Dendritic cell treated with granulocyte-macrophage colony-stimulating factor and Interleukin-4, amounts not matched to agents 40 ng/mL and 50 ng/mL, for 4 days (primary cell): Measurements from ENCODE around the gene EVA1A.

Experiments
- H3K27ac Mint-ChIP-seq: one replicate; pipeline ENCODE4 v1.8.0; 2022; ENCODE audit warnings: mild to moderate bottlenecking, mixed read lengths
- H3K27me3 Mint-ChIP-seq: one replicate; pipeline ENCODE4 v1.8.0; 2022; ENCODE audit warnings: mild to moderate bottlenecking, mixed read lengths
- H3K36me3 Mint-ChIP-seq: one replicate; pipeline ENCODE4 v1.8.0; 2022; ENCODE audit warnings: low read depth, mixed read lengths
- H3K4me1 Mint-ChIP-seq: one replicate; pipeline ENCODE4 v1.8.0; 2022; ENCODE audit warnings: low read depth, mixed read lengths
- H3K4me3 Mint-ChIP-seq: one replicate; pipeline ENCODE4 v1.8.0; 2022; ENCODE audit warnings: mild to moderate bottlenecking, moderate library complexity, mixed read lengths
- H3K9me3 Mint-ChIP-seq: one replicate; pipeline ENCODE4 v1.8.0; 2022; ENCODE audit warnings: mixed read lengths
- intact Hi-C: fragments of 100-400 bp; cut with micrococcal nuclease; formaldehyde crosslinking; loops from one replicate; pipeline ENCODE4 v1.15.0; 2022

Gene EVA1A

GRCh38 chr2:75577280-75577679, 16.5 kb upstream of the EVA1A start:
- no peak overlapping the region for H3K4me3 Mint-ChIP-seq

GRCh38 chr2:75574106-75574505, 13.4 kb upstream of the EVA1A start:
- H3K36me3 Mint-ChIP-seq = no peaks in the 10 kb centered on the region
- no peaks in the 10 kb centered on the region for H3K4me1 Mint-ChIP-seq
- H3K9me3 Mint-ChIP-seq = no peaks in the 10 kb centered on the region
- H3K4me3 Mint-ChIP-seq = no peak overlapping the region
- no peak overlapping the region for H3K27ac Mint-ChIP-seq
- intact Hi-C loops = no loop called here
- peaks cover 1% of the 10 kb centered on the region for H3K27me3 Mint-ChIP-seq

More at GRCh38 chr2:75577280-75577679, 16.5 kb upstream of the EVA1A start:
- no peaks in the 10 kb centered on the region for H3K9me3 Mint-ChIP-seq
- H3K27ac Mint-ChIP-seq = no peak overlapping the region
- H3K27me3 Mint-ChIP-seq = peaks cover 3% of the 10 kb centered on the region
- H3K36me3 Mint-ChIP-seq = no peaks in the 10 kb centered on the region
- intact Hi-C loops = no loop called here
- H3K4me1 Mint-ChIP-seq = no peaks in the 10 kb centered on the region

GRCh38 chr2:75573145-75573878, 12.6 kb upstream of the EVA1A start:
- H3K4me3 Mint-ChIP-seq = no peak overlapping the region
- H3K4me1 Mint-ChIP-seq = no peaks in the 10 kb centered on the region
- intact Hi-C loops = no loop called here
- no peaks in the 10 kb centered on the region for H3K36me3 Mint-ChIP-seq
- H3K27ac Mint-ChIP-seq = no peak overlapping the region
- no peaks in the 10 kb centered on the region for H3K9me3 Mint-ChIP-seq
- H3K27me3 Mint-ChIP-seq = peaks cover 1% of the 10 kb centered on the region

- no peaks in the 10 kb centered on the region for H3K36me3 Mint-ChIP-seq
- H3K4me3 Mint-ChIP-seq = no peak overlapping the region
- H3K27me3 Mint-ChIP-seq = peaks cover 1% of the 10 kb centered on the region
- intact Hi-C loops = no loop called here
- H3K27ac Mint-ChIP-seq = no peak overlapping the region
- H3K4me1 Mint-ChIP-seq = no peaks in the 10 kb centered on the region
- no peaks in the 10 kb centered on the region for H3K9me3 Mint-ChIP-seq
Observed at GRCh38 chr2:75571730-75572430, 11.1 kb upstream of the EVA1A start.

- H3K4me1 Mint-ChIP-seq = no peaks in the 10 kb centered on the region
- H3K36me3 Mint-ChIP-seq = no peaks in the 10 kb centered on the region
- H3K9me3 Mint-ChIP-seq = no peaks in the 10 kb centered on the region
- H3K27ac Mint-ChIP-seq = no peak overlapping the region
- peaks cover 2% of the 10 kb centered on the region for H3K27me3 Mint-ChIP-seq
- intact Hi-C loops = no loop called here
- H3K4me3 Mint-ChIP-seq = no peak overlapping the region
Observed at GRCh38 chr2:75570948-75571729, 10.4 kb upstream of the EVA1A start.

- no peaks in the 10 kb centered on the region for H3K4me1 Mint-ChIP-seq
- no peak overlapping the region for H3K4me3 Mint-ChIP-seq
- peaks cover 2% of the 10 kb centered on the region for H3K27me3 Mint-ChIP-seq
- H3K36me3 Mint-ChIP-seq = no peaks in the 10 kb centered on the region
- H3K9me3 Mint-ChIP-seq = no peaks in the 10 kb centered on the region
- H3K27ac Mint-ChIP-seq = no peak overlapping the region
- intact Hi-C loops = no loop called here
Observed at GRCh38 chr2:75570024-75570947, 9.5 kb upstream of the EVA1A start.

GRCh38 chr2:75569546-75569945, 8.8 kb upstream of the EVA1A start:
- no peaks in the 10 kb centered on the region for H3K9me3 Mint-ChIP-seq
- H3K36me3 Mint-ChIP-seq = no peaks in the 10 kb centered on the region
- H3K27me3 Mint-ChIP-seq = peaks cover 2% of the 10 kb centered on the region
- H3K4me1 Mint-ChIP-seq = no peaks in the 10 kb centered on the region
- intact Hi-C loops = no loop called here
- H3K27ac Mint-ChIP-seq = no peak overlapping the region
- no peak overlapping the region for H3K4me3 Mint-ChIP-seq

- H3K27ac Mint-ChIP-seq = no peak overlapping the region
- H3K4me1 Mint-ChIP-seq = no peaks in the 10 kb centered on the region
- H3K27me3 Mint-ChIP-seq = peaks cover 4% of the 10 kb centered on the region
- no peaks in the 10 kb centered on the region for H3K9me3 Mint-ChIP-seq
- no peaks in the 10 kb centered on the region for H3K36me3 Mint-ChIP-seq
- H3K4me3 Mint-ChIP-seq = no peak overlapping the region
- intact Hi-C loops = no loop called here
Observed at GRCh38 chr2:75568174-75568573, 7.4 kb upstream of the EVA1A start.

GRCh38 chr2:75565472-75566462, 5.0 kb upstream of the EVA1A start:
- Mint-ChIP-seq H3K9me3 (no peaks in the 10 kb centered on the region), H3K4me3 (no peak overlapping the region), H3K4me1 (peaks cover 4% of the 10 kb centered on the region), H3K36me3 (no peaks in the 10 kb centered on the region), H3K27me3 (peaks cover 19% of the 10 kb centered on the region), H3K27ac (no peak overlapping the region)
- intact Hi-C loops = no loop called here

- H3K27ac Mint-ChIP-seq = no peak overlapping the region
- intact Hi-C loops = no loop called here
- peaks cover 10% of the 10 kb centered on the region for H3K4me1 Mint-ChIP-seq
- no peaks in the 10 kb centered on the region for H3K36me3 Mint-ChIP-seq
- H3K4me3 Mint-ChIP-seq = no peak overlapping the region
- no peaks in the 10 kb centered on the region for H3K9me3 Mint-ChIP-seq
- peaks cover 28% of the 10 kb centered on the region for H3K27me3 Mint-ChIP-seq
Observed at GRCh38 chr2:75564713-75565359, 4.1 kb upstream of the EVA1A start.

- Mint-ChIP-seq H3K4me1 (peaks cover 10% of the 10 kb centered on the region), H3K27ac (no peak overlapping the region), H3K27me3 (peaks cover 32% of the 10 kb centered on the region), H3K36me3 (no peaks in the 10 kb centered on the region), H3K9me3 (no peaks in the 10 kb centered on the region), H3K4me3 (no peak overlapping the region)
- intact Hi-C loops = no loop called here
Observed at GRCh38 chr2:75564026-75564688, 3.4 kb upstream of the EVA1A start.

GRCh38 chr2:75563591-75563990, 2.9 kb upstream of the EVA1A start:
- Mint-ChIP-seq H3K27me3 (peaks cover 38% of the 10 kb centered on the region), H3K4me3 (no peak overlapping the region), H3K4me1 (peaks cover 10% of the 10 kb centered on the region), H3K27ac (no peak overlapping the region), H3K36me3 (no peaks in the 10 kb centered on the region), H3K9me3 (no peaks in the 10 kb centered on the region)
- intact Hi-C loops = no loop called here
